ENCODE measurements around the gene IGFBP3. TPM values are rescaled to one million over a fixed set of nuclear protein-coding genes. Genes with fewer than 3 reads are reported as not detected.

Gene IGFBP3
- total RNA-seq, 4 donors from 2014 or later: 43.4 to 167 (median 103) TPM

- ATAC-seq: no peak
- H3K36me3 ChIP-seq: no peaks in the 10 kb centered on the region
- no peaks in the 10 kb centered on the region for H3K9me3 ChIP-seq
- H3K4me1 ChIP-seq: peaks cover 0 to 13% (median 7%) of the 10 kb centered on the region in 3 donors
- no peak overlapping the region for H3K27ac ChIP-seq
- TF ChIP-seq EP300 (IDR thresholded peaks at IDR 0.05) (no peak), POLR2A (IDR thresholded peaks at IDR 0.05) (no peak), CTCF (IDR thresholded peaks at IDR 0.05) (peak; percentile 38 to 61 (median 50)), POLR2AphosphoS5 (IDR thresholded peaks at IDR 0.05) (no peak)
- 29 to 30% methylated on average over 5 to 6 of the region's 6 CpGs for WGBS, 2 donors (ENCODE audit: low coverage in 1 of 2)
- no peak overlapping the region for H3K4me3 ChIP-seq
- H3K27me3 ChIP-seq: peaks cover 70% of the 10 kb centered on the region
Measured at GRCh38 chr7:45890902-45891461, 30.1 kb downstream of the IGFBP3 start.

- Histone ChIP-seq H3K4me3 (no peak overlapping the region), H3K27me3 (peaks cover 73% of the 10 kb centered on the region), H3K4me1 (peaks cover 0 to 13% (median 7%) of the 10 kb centered on the region in 3 donors), H3K36me3 (no peaks in the 10 kb centered on the region), H3K27ac (no peak overlapping the region), H3K9me3 (no peaks in the 10 kb centered on the region)
- WGBS, 2 donors (ENCODE audit: low coverage in 1 of 2): 84 to 95% methylated on average over 4 to 7 of the region's 8 CpGs
- no peak for TF ChIP-seq CTCF (IDR thresholded peaks at IDR 0.05)
- no peak for TF ChIP-seq POLR2A (IDR thresholded peaks at IDR 0.05)
- TF ChIP-seq EP300 (IDR thresholded peaks at IDR 0.05): no peak
- TF ChIP-seq POLR2AphosphoS5 (IDR thresholded peaks at IDR 0.05): no peak
- no peak for ATAC-seq
Measured at GRCh38 chr7:45890125-45890901, 30.8 kb downstream of the IGFBP3 start.

GRCh38 chr7:45889367-45890067 is 31.6 kb downstream of the IGFBP3 start:
- peaks cover 75% of the 10 kb centered on the region for H3K27me3 ChIP-seq
- ATAC-seq: no peak
- H3K4me3 ChIP-seq: no peak overlapping the region
- no peak overlapping the region for H3K27ac ChIP-seq
- WGBS, 2 donors (ENCODE audit: low coverage in 1 of 2): 76 to 82% methylated on average over 3 to 5 of the region's 8 CpGs
- TF ChIP-seq EP300 (IDR thresholded peaks at IDR 0.05) (no peak), CTCF (IDR thresholded peaks at IDR 0.05) (no peak), POLR2AphosphoS5 (IDR thresholded peaks at IDR 0.05) (no peak), POLR2A (IDR thresholded peaks at IDR 0.05) (no peak)
- H3K36me3 ChIP-seq: no peaks in the 10 kb centered on the region
- H3K4me1 ChIP-seq: peaks cover 0 to 13% (median 7%) of the 10 kb centered on the region in 3 donors
- H3K9me3 ChIP-seq: no peaks in the 10 kb centered on the region

GRCh38 chr7:45888993-45889366 is 32.1 kb downstream of the IGFBP3 start:
- Histone ChIP-seq H3K4me3 (peak overlapping the region in 1 of 2 donors; percentile 31), H3K27ac (no peak overlapping the region), H3K36me3 (no peaks in the 10 kb centered on the region), H3K4me1 (peaks cover 0 to 13% (median 7%) of the 10 kb centered on the region in 3 donors), H3K9me3 (no peaks in the 10 kb centered on the region), H3K27me3 (peaks cover 74% of the 10 kb centered on the region)
- ATAC-seq: no peak
- TF ChIP-seq POLR2A (IDR thresholded peaks at IDR 0.05) (no peak), EP300 (IDR thresholded peaks at IDR 0.05) (no peak), CTCF (IDR thresholded peaks at IDR 0.05) (no peak), POLR2AphosphoS5 (IDR thresholded peaks at IDR 0.05) (no peak)
- no CpG with 5 or more reads among the region's 14 CpGs for WGBS, 2 donors (ENCODE audit: low coverage in 1 of 2)

All from gastroesophageal sphincter (tissue), 4 donors.